ENCODE measurements around the gene CPZ.

The CPZ gene

GRCh38 chr4:8581094-8581861 lies 11.3 kb upstream of the CPZ start:
- DNase-seq (ENCODE audit: low spot score): no peak

- DNase-seq (ENCODE audit: low spot score): no peak
Measured at GRCh38 chr4:8582016-8582415, 10.5 kb upstream of the CPZ start.

GRCh38 chr4:8582436-8582835 lies 10.1 kb upstream of the CPZ start:
- DNase-seq (ENCODE audit: low spot score): no peak

GRCh38 chr4:8582941-8583654 lies 9.5 kb upstream of the CPZ start:
- DNase-seq (ENCODE audit: low spot score): no peak

- no peak for DNase-seq (ENCODE audit: low spot score)
Measured at GRCh38 chr4:8583655-8584025, 8.9 kb upstream of the CPZ start.

- DNase-seq (ENCODE audit: low spot score): no peak
Measured at GRCh38 chr4:8585186-8585585, 7.4 kb upstream of the CPZ start.

GRCh38 chr4:8585721-8586212 lies 6.8 kb upstream of the CPZ start:
- no peak for DNase-seq (ENCODE audit: low spot score)

DNA sequence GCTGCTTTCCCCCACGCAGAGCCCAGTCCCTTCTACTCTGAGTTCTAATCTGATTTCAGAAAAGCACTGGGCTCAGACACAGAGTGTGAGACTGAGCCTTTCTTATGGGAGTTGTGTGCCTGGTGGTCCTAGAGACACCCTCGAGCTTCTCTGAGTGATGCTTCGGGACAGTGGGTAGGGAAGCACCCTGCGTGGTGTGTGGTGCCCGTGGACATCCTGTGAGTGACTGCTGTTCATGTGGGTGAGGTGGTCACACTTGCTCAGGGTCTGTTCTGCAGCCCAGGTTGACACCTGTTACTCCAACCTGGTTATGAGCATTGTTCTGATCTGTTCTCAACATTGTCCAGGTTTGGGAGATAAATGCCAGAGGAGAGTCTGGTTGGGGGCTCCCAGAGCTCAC lies 6.3 kb upstream of the CPZ start:
- no peak for DNase-seq (ENCODE audit: low spot score)

- DNase-seq (ENCODE audit: low spot score): peak; percentile 59
Measured at GRCh38 chr4:8586671-8587468, 5.7 kb upstream of the CPZ start.

GRCh38 chr4:8587469-8588195 lies 4.9 kb upstream of the CPZ start:
- no peak for DNase-seq (ENCODE audit: low spot score)

GRCh38 chr4:8588196-8588470 lies 4.4 kb upstream of the CPZ start:
- no peak for DNase-seq (ENCODE audit: low spot score)

DNA sequence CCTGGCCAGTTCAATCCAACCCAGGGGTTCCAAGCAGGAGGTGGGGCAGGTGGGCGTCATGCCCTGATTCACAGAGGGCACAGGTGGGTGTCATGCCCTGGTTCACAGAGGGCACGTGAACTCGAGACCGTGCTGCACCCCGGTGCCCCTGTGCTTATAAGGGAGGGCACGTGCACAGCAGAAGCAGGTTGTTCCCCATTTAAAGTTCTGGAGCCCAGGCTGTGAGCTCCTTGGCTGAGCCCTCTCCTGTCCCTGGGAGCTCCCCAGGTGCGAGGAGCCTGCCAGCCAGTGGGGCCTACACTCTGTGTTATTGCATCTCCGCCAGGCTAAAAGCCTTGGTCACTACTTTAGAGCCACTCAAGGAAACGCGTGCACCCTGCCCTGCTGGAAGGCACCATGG lies 3.2 kb upstream of the CPZ start:
- DNase-seq (ENCODE audit: low spot score): no peak

DNA sequence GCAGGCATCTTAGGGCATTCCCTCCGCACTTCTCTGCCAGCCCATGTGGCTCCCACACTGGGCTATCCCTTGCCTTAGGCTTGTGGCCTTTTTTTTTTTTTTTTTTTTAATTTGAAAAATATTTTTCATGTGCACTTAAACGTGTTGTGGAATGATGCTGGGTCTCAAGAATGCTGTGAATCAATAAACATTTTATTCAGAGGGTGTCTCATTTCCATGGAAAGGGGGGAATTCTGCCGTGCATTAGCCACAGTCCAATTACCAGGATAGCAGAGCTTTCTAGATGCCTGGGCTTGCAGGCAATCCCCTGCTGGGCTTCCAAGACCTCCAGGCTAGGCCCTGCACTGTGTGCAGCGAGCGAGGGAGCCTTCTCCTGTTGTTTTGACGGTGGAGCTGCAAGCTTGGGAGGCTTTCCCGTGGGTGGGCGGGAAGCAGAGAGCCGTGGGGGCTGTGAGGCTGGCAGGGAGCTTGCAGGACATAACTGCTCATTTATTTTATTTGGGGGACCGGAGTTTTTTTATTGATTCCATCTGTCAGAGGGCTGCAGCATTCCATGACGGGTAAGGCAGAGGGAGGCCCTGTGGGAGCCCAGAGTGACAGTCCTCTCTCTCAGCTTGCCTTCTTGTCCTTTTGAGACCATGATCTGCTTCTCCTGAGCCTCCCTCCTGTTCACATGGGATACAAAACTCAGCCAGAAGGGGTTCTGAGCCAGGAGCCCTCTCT lies 2.6 kb upstream of the CPZ start:
- DNase-seq (ENCODE audit: low spot score): no peak

DNA sequence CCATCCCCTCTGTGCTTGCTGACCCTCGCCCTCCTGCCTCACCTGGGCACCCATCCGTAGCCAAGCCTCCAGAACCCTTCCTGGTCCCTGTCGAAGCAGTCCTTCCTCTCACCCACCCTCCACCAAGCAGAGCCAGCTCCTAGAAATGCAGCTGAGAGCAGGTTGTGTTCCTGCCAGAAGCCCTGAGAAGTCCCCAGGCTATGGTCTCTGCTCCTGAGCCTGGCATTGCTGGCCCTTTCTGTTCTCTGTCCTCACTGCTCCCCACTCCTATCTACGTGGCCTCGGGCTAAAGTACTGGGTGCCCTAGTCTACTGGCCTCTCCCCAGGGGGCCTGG lies 2.1 kb upstream of the CPZ start:
- no peak for DNase-seq (ENCODE audit: low spot score)

- no peak for DNase-seq (ENCODE audit: low spot score)
Measured at GRCh38 chr4:8591114-8591513, 1.5 kb upstream of the CPZ start.

- DNase-seq (ENCODE audit: low spot score): no peak
Measured at GRCh38 chr4:8591626-8592365, 769 bp upstream of the CPZ start.

DNA sequence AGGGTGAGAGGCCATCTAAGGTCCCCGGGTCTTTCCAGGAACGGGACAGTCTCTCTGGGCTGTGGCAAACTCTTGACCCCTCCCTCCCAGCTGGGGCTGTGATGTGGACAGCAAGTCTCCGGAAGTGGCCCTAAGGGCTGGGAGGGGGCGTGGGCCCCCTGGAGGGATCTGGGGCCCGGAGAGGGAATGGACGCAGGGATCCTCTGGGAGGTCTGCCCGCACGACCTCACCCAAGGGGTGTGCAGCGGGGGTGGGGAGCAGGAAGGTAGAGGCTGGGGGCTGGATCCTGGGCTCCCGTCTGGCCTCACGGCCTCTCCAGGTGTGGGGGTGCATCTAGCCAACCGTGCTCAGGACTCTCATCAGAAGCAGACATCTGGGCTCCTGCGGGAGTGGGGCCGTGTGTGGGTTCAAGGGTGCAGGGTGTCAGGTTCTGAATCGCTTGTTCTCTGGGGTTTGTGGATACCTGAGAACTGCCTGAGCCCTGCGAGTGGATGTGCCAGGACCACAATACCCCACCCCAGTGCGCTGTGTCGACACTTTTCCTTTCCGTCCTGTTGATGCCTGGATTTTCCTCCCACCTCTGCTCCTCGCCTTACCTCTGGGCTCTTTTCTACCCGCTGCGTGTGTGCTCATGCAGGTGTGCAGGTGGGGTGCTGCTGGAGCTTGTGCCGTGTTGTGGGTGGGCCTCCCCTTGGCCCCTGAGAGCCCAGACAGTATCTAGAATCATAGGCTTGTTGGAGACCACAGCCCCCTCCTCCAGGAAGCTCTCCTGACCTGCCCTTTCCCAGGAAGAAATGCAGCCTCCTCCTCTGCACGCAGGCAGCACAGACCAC lies 915 bp downstream of the CPZ start:
- no peak for DNase-seq (ENCODE audit: low spot score)

DNA sequence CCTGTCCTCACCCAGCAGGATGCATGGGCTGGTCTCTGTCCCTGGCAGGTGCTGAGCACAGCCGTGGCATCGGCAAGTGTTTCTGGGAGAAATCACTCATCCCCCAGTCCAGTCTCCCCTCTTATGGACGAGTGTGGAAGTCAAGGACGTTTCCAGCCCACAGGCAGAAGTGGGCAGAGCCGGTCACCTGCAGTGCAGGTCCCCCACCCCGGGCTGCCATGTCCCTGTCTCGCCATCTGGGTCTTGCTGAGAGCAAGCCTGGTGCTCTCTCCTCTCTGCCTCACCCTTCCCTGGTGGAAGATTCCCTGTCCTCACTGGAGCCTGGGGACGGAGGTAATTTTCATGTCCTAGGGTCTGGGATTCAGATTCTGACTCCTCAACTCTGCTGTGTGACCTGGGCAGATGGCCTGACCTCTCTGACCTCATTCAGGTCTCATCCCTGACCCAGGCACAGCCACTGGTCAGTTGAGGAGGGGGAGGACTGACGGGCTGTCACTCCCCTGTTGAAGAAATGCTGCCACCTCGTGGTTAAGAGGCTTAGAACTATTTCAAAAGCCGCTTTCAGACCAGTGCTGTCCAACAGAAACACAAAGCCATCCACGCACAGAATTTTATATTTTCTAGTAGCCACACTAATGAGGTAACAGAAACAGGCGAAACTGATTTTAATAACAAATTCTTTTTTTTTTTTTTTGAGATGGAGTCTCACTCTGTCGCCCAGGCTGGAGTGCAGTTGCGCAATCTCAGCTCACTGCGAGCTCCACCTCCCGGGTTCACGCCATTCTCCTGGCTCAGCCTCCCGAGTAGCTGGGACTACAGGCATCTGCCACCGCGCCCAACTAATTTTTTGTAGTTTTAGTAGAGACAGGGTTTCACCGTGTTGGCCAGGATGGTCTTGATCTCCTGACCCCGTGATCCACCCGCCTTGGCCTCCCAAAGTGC lies 1.8 kb downstream of the CPZ start:
- DNase-seq (ENCODE audit: low spot score): peak; percentile 97

Measured in HuH-7 (cell line).